Choroid plexus epithelial cell (primary cell): ENCODE measurements around the gene FSTL4.

Experiments used
- DNase-seq: peaks from one replicate; pipeline ENCODE4 v3.0.0-alpha.2; 2010; ENCODE audit warnings: low read depth
- H3K4me3 ChIP-seq: 2 replicates; pipeline ENCODE4 v1.5.1; 2011; ENCODE audit warnings: low read depth, mild to moderate bottlenecking, control low read depth, low read length, moderate library complexity
- TF ChIP-seq, protein P1 (sequence below): conservative IDR thresholded peaks from 2 replicates; pipeline ENCODE4 v1.5.1; 2011; ENCODE audit warnings: low read depth, mild to moderate bottlenecking, control low read depth, inconsistent platforms, low read length, moderate library complexity

The FSTL4 gene

GRCh38 chr5:133293960-133294359 is 318.4 kb downstream of the FSTL4 start:
- peak; percentile 26 for DNase-seq
- TF ChIP-seq, protein P1, sequence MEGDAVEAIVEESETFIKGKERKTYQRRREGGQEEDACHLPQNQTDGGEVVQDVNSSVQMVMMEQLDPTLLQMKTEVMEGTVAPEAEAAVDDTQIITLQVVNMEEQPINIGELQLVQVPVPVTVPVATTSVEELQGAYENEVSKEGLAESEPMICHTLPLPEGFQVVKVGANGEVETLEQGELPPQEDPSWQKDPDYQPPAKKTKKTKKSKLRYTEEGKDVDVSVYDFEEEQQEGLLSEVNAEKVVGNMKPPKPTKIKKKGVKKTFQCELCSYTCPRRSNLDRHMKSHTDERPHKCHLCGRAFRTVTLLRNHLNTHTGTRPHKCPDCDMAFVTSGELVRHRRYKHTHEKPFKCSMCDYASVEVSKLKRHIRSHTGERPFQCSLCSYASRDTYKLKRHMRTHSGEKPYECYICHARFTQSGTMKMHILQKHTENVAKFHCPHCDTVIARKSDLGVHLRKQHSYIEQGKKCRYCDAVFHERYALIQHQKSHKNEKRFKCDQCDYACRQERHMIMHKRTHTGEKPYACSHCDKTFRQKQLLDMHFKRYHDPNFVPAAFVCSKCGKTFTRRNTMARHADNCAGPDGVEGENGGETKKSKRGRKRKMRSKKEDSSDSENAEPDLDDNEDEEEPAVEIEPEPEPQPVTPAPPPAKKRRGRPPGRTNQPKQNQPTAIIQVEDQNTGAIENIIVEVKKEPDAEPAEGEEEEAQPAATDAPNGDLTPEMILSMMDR = no peak
- no peak overlapping the region for H3K4me3 ChIP-seq

- no peak overlapping the region for H3K4me3 ChIP-seq
- TF ChIP-seq, protein P1 = no peak
- DNase-seq = peak; percentile 8
Measured at GRCh38 chr5:133292300-133292699, 320.0 kb downstream of the FSTL4 start.

DNA sequence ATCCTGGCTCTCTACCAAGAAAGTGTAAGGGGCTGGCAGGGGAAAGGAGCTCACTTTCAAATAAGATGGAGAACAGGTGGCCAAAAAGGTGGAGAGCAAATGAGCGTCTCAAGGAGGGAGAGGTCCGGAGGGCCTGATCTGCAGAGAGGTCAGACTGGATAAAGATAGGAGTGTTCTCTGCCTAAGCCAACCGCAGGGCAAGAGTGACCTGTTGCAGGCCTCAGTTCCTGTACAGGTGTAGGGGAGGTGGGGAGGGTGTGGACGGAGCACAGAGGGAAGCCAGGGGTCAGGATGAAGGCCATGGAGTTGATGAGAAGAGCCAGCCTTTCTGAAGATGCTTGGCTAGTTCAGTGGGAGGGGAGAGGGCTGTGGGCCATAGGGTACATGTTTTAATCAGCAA is 320.8 kb downstream of the FSTL4 start:
- TF ChIP-seq, protein P1 = no peak
- no peak overlapping the region for H3K4me3 ChIP-seq
- no peak for DNase-seq

- no peak for DNase-seq
- no peak overlapping the region for H3K4me3 ChIP-seq
- TF ChIP-seq, protein P1 = no peak
Measured at GRCh38 chr5:133290669-133291240, 321.6 kb downstream of the FSTL4 start.

DNA sequence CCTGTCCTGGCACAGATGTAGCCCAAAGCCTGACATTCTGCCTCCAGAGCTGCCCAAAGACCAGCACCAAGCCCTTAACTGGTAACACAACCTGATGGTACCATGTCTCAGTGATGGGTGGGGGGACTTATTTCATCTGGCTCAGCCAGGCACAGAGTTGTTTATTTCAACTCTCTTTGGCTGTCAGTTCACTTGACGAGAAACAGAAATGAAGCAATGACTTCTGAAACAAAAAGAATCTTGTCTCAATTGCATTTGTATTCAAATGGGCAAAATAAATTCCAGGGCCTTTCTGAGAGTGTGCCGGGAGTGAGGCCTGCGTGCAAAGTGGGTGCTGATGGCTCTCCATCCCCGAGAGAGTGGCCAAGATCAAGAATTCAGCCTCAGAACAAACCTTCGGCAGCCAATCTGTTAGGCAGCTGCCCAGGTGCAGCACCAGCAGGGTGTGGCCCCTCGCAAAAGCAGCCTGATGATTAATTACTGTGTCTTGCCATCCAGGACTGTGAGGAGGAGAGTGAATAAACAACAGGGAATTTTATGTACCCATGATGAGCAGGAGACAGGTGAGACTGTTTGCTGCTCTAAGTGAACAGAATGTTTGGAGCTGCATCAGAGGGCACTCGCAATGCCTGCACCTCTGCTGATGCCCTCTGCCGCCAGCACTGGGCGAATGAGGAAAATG is 322.5 kb downstream of the FSTL4 start:
- H3K4me3 ChIP-seq = no peak overlapping the region
- no peak for DNase-seq
- TF ChIP-seq, protein P1 = no peak

GRCh38 chr5:133287500-133287899 is 324.8 kb downstream of the FSTL4 start:
- TF ChIP-seq, protein P1 = peak; percentile 83
- DNase-seq = peak; percentile 70
- H3K4me3 ChIP-seq = no peak overlapping the region

DNA sequence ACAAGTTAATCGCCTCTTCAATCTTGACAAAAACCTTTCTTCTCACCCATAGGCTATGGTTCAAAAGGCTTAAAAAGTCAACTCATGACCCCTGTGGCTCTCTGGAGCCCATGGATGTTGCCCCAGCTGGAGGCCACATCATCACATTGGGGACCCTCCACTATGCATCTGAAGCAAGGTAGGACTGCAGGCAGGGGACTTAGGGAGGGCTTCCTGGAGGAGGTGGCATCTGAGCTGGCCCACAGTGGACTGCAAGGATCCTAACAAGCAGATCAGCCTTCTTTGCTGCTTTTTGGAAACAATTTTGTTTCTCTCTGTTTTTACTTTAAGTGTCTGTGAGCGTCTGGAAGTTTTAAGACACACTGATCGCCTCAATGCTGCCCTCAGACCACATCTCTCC is 325.9 kb downstream of the FSTL4 start:
- TF ChIP-seq, protein P1 = no peak
- DNase-seq = no peak
- H3K4me3 ChIP-seq = no peak overlapping the region
